SK-N-SH (cell line): Measurements from ENCODE around the gene ST6GALNAC5. TPM values are rescaled to one million over a fixed set of nuclear protein-coding genes. Genes with fewer than 3 reads are reported as not detected.

Source experiments
- CTCF ChIA-PET: fragments of 300-600, 350-600 bp; formaldehyde crosslinking; extraction: SDS; loops from one replicate; lab custom pipeline; 2021; lab: Yijun Ruan, JAX
- POLR2A ChIA-PET: fragments of 350-600 bp; sonication (Branson Sonifier 250); formaldehyde crosslinking; extraction: SDS; loops from one replicate; lab custom pipeline; 2020; ENCODE audit warnings: antibody characterized with exemption, inconsistent platforms; lab: Yijun Ruan, JAX
- DNase-seq: peaks from one replicate; pipeline ENCODE4 v3.0.0; 2012
- H2AFZ ChIP-seq: fragments of 200-600 bp; sonication (generic); 2 replicates; pipeline ENCODE4 v1.8.1; 2016; ENCODE audit warnings: antibody characterized with exemption, mild to moderate bottlenecking, low read depth
- H3F3A ChIP-seq: fragments of 200-600 bp; sonication (generic); replicated peaks from 2 replicates; pipeline ENCODE3; 2016; ENCODE audit warnings: antibody characterized with exemption, mild to moderate bottlenecking; ENCODE audit not compliant: insufficient read depth
- H3K27ac ChIP-seq, 2 experiments: fragments of 200-500 bp in 1 of 2; fragments of 200-600 bp in 1 of 2; sonication (Bioruptor generic) in 1 of 2; sonication (generic), shearing (Covaris generic) in 1 of 2; 2 replicates each; pipeline versions ENCODE4 v1.5.1 to v1.6.1; 2014 to 2016; ENCODE audit warnings: low read depth in 2 of 2, inconsistent platforms in 1 of 2, low read length in 1 of 2, mild to moderate bottlenecking in 1 of 2, mixed read lengths in 1 of 2
- H3K27me3 ChIP-seq: fragments of 200-600 bp; sonication (generic), shearing (Covaris generic); 2 replicates; pipeline ENCODE4 v1.6.1; 2016; ENCODE audit warnings: mixed run types; ENCODE audit not compliant: insufficient read depth
- H3K36me3 ChIP-seq, 2 experiments: fragments of 200-500 bp in 1 of 2; fragments of 200-600 bp in 1 of 2; sonication (Bioruptor generic) in 1 of 2; sonication (generic) in 1 of 2; replicated peaks in 1 of 2; 2 replicates each; pipeline versions ENCODE3 to v1.5.1; 2014 to 2016; ENCODE audit warnings: low read length in 1 of 2, mild to moderate bottlenecking in 1 of 2; ENCODE audit not compliant: insufficient read depth in 2 of 2, control insufficient read depth in 1 of 2
- H3K4me1 ChIP-seq, 2 experiments: fragments of 200-500 bp in 1 of 2; fragments of 200-600 bp in 1 of 2; sonication (Bioruptor generic) in 1 of 2; sonication (generic), shearing (Covaris generic) in 1 of 2; 2 replicates each; pipeline versions ENCODE4 v1.5.1 to v1.6.1; 2014 to 2016; ENCODE audit warnings: low read depth in 1 of 2, low read length in 1 of 2, mixed run types in 1 of 2; ENCODE audit not compliant: insufficient read depth in 2 of 2, control insufficient read depth in 1 of 2
- H3K4me2 ChIP-seq: fragments of 200-600 bp; sonication (generic), shearing (Covaris generic); 2 replicates; pipeline ENCODE4 v1.6.1; 2017; ENCODE audit warnings: mixed run types
- H3K4me3 ChIP-seq, 2 experiments: fragments of 200-500 bp in 1 of 2; fragments of 200-600 bp in 1 of 2; sonication (Bioruptor generic) in 1 of 2; sonication (generic), shearing (Covaris generic) in 1 of 2; 2 replicates each; pipeline versions ENCODE4 v1.5.1 to v1.8.1; 2014 to 2016; ENCODE audit warnings: low read depth in 2 of 2, inconsistent platforms in 1 of 2, low read length in 1 of 2, mild to moderate bottlenecking in 1 of 2, mixed read lengths in 1 of 2, moderate library complexity in 1 of 2
- H3K79me2 ChIP-seq: fragments of 200-600 bp; sonication (generic); 2 replicates; pipeline ENCODE4 v1.8.1; 2017; ENCODE audit warnings: mild to moderate bottlenecking; ENCODE audit not compliant: insufficient read depth
- H3K9ac ChIP-seq: fragments of 200-600 bp; sonication (generic); 2 replicates; pipeline ENCODE4 v1.6.1; 2017; ENCODE audit warnings: mixed run types
- H3K9me2 ChIP-seq: fragments of 200-600 bp; sonication (generic); 2 replicates; pipeline ENCODE4 v1.6.1; 2017; ENCODE audit warnings: mixed run types
- H3K9me3 ChIP-seq: fragments of 200-600 bp; sonication (generic); 2 replicates; pipeline ENCODE4 v1.6.1; 2017; ENCODE audit warnings: mixed run types, mild to moderate bottlenecking, moderate library complexity
- H4K20me1 ChIP-seq: fragments of 200-600 bp; sonication (generic); 2 replicates; pipeline ENCODE4 v1.6.1; 2017; ENCODE audit warnings: mild to moderate bottlenecking, mixed run types; ENCODE audit not compliant: insufficient read depth
- CHD2 ChIP-seq: fragments of 150-350 bp; IDR thresholded peaks from 2 replicates; pipeline ENCODE4 v1.6.1; 2018; ENCODE audit warnings: low read length; ENCODE audit not compliant: partially characterized antibody
- ELF1 ChIP-seq: IDR thresholded peaks from 2 replicates; pipeline ENCODE4 v1.4.0; 2012
- EP300 ChIP-seq, 2 experiments: IDR thresholded peaks; 2 replicates each; pipeline versions ENCODE4 v1.4.0 to v1.6.1; 2012; ENCODE audit warnings: borderline replicate concordance in 1 of 2, low read depth in 1 of 2, low read length in 1 of 2
- EZH2phosphoT487 ChIP-seq: fragments of 200-600 bp; sonication (generic); IDR thresholded peaks from 2 replicates; pipeline ENCODE4 v1.6.1; 2017; ENCODE audit warnings: low read depth, mixed run types, mild to moderate bottlenecking, antibody characterized with exemption, moderate library complexity, borderline replicate concordance
- FOXM1 ChIP-seq: IDR thresholded peaks from 2 replicates; pipeline ENCODE4 v1.4.0; 2012; ENCODE audit warnings: low read depth, mild to moderate bottlenecking
- GABPA ChIP-seq: IDR thresholded peaks from 2 replicates; pipeline ENCODE4 v1.4.0; 2012; ENCODE audit warnings: low read depth, mild to moderate bottlenecking
- GATA2 ChIP-seq: sonication (generic); formaldehyde crosslinking; IDR thresholded peaks from 2 replicates; pipeline ENCODE4 v1.5.0; 2020; ENCODE audit warnings: mild to moderate bottlenecking, missing genetic modification reagents
- JUND ChIP-seq: IDR thresholded peaks from 2 replicates; pipeline ENCODE4 v1.4.0; 2012
- MEF2A ChIP-seq: IDR thresholded peaks from 2 replicates; pipeline ENCODE4 v1.4.0; 2012; ENCODE audit warnings: low read depth, borderline replicate concordance
- NRF1 ChIP-seq: IDR thresholded peaks from 2 replicates; pipeline ENCODE4 v1.6.1; 2012; ENCODE audit warnings: low read depth, mild to moderate bottlenecking, low read length
- RAD21 ChIP-seq: IDR thresholded peaks from 2 replicates; pipeline ENCODE4 v1.6.1; 2012; ENCODE audit warnings: mild to moderate bottlenecking, low read length
- RCOR1 ChIP-seq: fragments of 150-350 bp; IDR thresholded peaks from 2 replicates; pipeline ENCODE4 v1.6.1; 2017; ENCODE audit warnings: antibody characterized with exemption, low read length
- RFX5 ChIP-seq: IDR thresholded peaks from 2 replicates; pipeline ENCODE4 v1.6.1; 2012; ENCODE audit warnings: mild to moderate bottlenecking, improper control_type of control experiment, low read length
- RXRA ChIP-seq: IDR thresholded peaks from 2 replicates; pipeline ENCODE4 v1.4.0; 2012; ENCODE audit warnings: low read depth, mild to moderate bottlenecking, borderline replicate concordance
- SIN3A ChIP-seq: IDR thresholded peaks from 2 replicates; pipeline ENCODE4 v1.6.1; 2012; ENCODE audit warnings: low read depth, mild to moderate bottlenecking, low read length, moderate library complexity, borderline replicate concordance
- SMC3 ChIP-seq: IDR thresholded peaks from 2 replicates; pipeline ENCODE4 v1.6.1; 2012; ENCODE audit warnings: low read depth, low read length, improper control_type of control experiment
- TAF1 ChIP-seq: IDR thresholded peaks from 2 replicates; pipeline ENCODE4 v1.6.1; 2012; ENCODE audit warnings: low read depth, mild to moderate bottlenecking, low read length, moderate library complexity, borderline replicate concordance
- TCF12 ChIP-seq: IDR thresholded peaks from 2 replicates; pipeline ENCODE4 v1.4.0; 2012
- TEAD4 ChIP-seq: IDR thresholded peaks from 2 replicates; pipeline ENCODE4 v1.4.0; 2012; ENCODE audit warnings: mild to moderate bottlenecking, borderline replicate concordance; ENCODE audit not compliant: insufficient read depth
- USF2 ChIP-seq: fragments of 150-350 bp; IDR thresholded peaks from 2 replicates; pipeline ENCODE4 v1.6.1; 2017; ENCODE audit warnings: antibody characterized with exemption, low read length, low read depth, borderline replicate concordance
- YY1 ChIP-seq: IDR thresholded peaks from 2 replicates; pipeline ENCODE4 v1.4.0; 2012; ENCODE audit warnings: low read depth, mild to moderate bottlenecking
- ZBTB33 ChIP-seq: IDR thresholded peaks from 2 replicates; pipeline ENCODE4 v1.4.0; 2012; ENCODE audit warnings: low read depth, borderline replicate concordance
- WGBS: methylation state at CpG from one replicate; pipeline ENCODE4 v1.1.6; 2017; ENCODE audit warnings: low lambda C conversion rate; 5-methylcytosine and 5-hydroxymethylcytosine counted together
- polyA plus RNA-seq, 3 experiments: library from polyadenylated mRNA; depleted of rRNA; stranded (reverse); fragments of >200 nt; gene quantifications; 2 replicates each; pipeline ENCODE4 v1.2.3, GENCODE V29; 2012
- TF ChIP-seq, protein P1 (sequence below): IDR thresholded peaks from 2 replicates; pipeline ENCODE4 v1.4.0; 2012; ENCODE audit warnings: low read depth
- TF ChIP-seq, protein P2 (sequence below): IDR thresholded peaks from 2 replicates; pipeline ENCODE4 v1.4.0; 2012; ENCODE audit warnings: low read depth, borderline replicate concordance
- TF ChIP-seq, protein P3 (sequence below): fragments of 150-350 bp; IDR thresholded peaks from 2 replicates; pipeline ENCODE4 v1.6.1; 2016; ENCODE audit warnings: mild to moderate bottlenecking, low read depth, low read length
- TF ChIP-seq, protein P4 (sequence below): fragments of 200-600 bp; sonication (generic); IDR thresholded peaks from 2 replicates; pipeline ENCODE4 v1.6.1; 2017; ENCODE audit warnings: antibody characterized with exemption, mild to moderate bottlenecking, moderate library complexity

ST6GALNAC5 gene
- 10.6 and 11.1 TPM in 2 replicates for polyA plus RNA-seq (2012; rRNA removed)
- 7.0 and 8.1 TPM in 2 replicates for polyA plus RNA-seq (2012; cell fraction: cytosol; rRNA removed)
- 13.1 and 15.2 TPM in 2 replicates for polyA plus RNA-seq (2012; cell fraction: nucleus; rRNA removed)

DNA sequence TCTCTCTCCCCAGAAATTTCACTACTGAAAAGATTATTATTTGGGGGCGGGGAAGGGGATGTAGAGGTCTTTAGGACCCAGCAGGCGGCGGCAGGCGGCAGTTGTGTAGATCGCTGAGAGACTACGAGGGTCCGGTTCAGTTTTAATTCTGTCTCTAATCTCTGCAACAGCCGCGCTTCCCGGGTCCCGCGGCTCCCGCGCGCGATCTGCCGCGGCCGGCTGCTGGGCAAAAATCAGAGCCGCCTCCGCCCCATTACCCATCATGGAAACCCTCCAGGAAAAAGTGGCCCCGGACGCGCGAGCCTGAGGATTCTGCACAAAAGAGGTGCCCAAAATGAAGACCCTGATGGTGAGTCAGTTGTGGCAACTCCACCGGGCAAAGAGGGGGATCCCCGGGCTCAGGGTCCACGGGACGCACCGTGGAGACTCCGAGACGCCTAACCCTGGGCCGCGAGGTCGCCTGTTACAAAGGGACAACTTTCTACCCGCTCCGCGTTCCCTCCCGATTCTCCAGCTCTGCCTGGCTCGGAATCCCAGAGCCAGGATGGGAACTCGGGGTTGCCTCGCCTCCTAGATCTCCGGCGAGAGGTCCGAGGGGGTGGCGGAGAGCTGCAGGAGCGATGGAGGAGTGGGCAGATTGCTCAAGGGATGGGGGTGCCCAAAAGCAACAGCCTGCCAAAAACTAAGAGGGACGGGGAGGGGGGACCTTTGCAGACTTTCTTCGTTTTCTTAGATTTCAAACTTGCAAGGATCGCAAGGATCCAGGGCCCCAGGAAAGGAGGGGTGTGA is at the start of gene ST6GALNAC5:
ST6GALNAC5 (plus strand) TSS at position 139 of the 789 bp plus-strand sequence.
- peaks cover 0 to 4% of the 10 kb centered on the region in 2 experiments for H3K36me3 ChIP-seq
- H3K4me3 ChIP-seq: peak within 1 kb of the TSS; percentile 89 to 93
- H3K4me2 ChIP-seq: peak within 1 kb of the TSS; percentile 91
- peak; percentile 81 for DNase-seq
- H3K9me3 ChIP-seq: no peaks in the 10 kb centered on the region
- H3K79me2 ChIP-seq: no peaks in the 10 kb centered on the region
- POLR2A ChIA-PET: interaction anchor here (1.6 kb wide), 1 partner anchor 103 kb away, joined by 5 read pairs; no protein-coding TSS in a partner anchor
- no peaks in the 10 kb centered on the region for H4K20me1 ChIP-seq
- peaks cover 9% of the 10 kb centered on the region for H3F3A ChIP-seq
- no peaks in the 10 kb centered on the region for H3K9me2 ChIP-seq
- WGBS: 1% methylated on average over 31 of the region's 50 CpGs
- H3K4me1 ChIP-seq: peaks cover 9 to 10% of the 10 kb centered on the region in 2 experiments; a peak in 3 of 4 replicates
- peak within 1 kb of the TSS; percentile 96 for H2AFZ ChIP-seq
- no peaks in the 10 kb centered on the region for H3K27me3 ChIP-seq
- H3K9ac ChIP-seq: peak within 1 kb of the TSS; percentile 74
- CTCF ChIA-PET: interaction anchor here (0.7 to 2.2 kb wide), 9 partner anchors 15 to 728 kb away, joined by 3 to 11 read pairs (median 3); no protein-coding TSS in a partner anchor
- H3K27ac ChIP-seq: peak within 1 kb of the TSS; percentile 61 to 88; a peak in 3 of 4 replicates
- TF ChIP-seq TAF1 (peak; percentile 70), GABPA (no peak), ELF1 (no peak; the same call in 1 of the 2 replicates), RAD21 (peak; percentile 45), FOXM1 (no peak), TEAD4 (no peak), GATA2 (no peak), USF2 (no peak), RCOR1 (no peak; the same call in 1 of the 2 replicates), SMC3 (peak; percentile 7; the same call in 1 of the 2 replicates), EZH2phosphoT487 (no peak), JUND (no peak), MEF2A (no peak; the same call in 1 of the 2 replicates), CHD2 (peak; percentile 54), EP300 (IDR thresholded peaks at IDR 0.05; ENCODE audit: borderline replicate concordance in 1 of 2, low read depth in 1 of 2, low read length in 1 of 2) (no peak), NRF1 (no peak), SIN3A (peak; percentile 47; the same call in 1 of the 2 replicates), RFX5 (no peak), ZBTB33 (no peak), RXRA (no peak), TCF12 (0 out of 2 replicates have a peak, but pooled peaks have one; percentile 23), YY1 (no peak; the same call in 1 of the 2 replicates)
- TF ChIP-seq, protein P1, sequence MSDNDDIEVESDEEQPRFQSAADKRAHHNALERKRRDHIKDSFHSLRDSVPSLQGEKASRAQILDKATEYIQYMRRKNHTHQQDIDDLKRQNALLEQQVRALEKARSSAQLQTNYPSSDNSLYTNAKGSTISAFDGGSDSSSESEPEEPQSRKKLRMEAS: peak; percentile 55
- TF ChIP-seq, protein P2, sequence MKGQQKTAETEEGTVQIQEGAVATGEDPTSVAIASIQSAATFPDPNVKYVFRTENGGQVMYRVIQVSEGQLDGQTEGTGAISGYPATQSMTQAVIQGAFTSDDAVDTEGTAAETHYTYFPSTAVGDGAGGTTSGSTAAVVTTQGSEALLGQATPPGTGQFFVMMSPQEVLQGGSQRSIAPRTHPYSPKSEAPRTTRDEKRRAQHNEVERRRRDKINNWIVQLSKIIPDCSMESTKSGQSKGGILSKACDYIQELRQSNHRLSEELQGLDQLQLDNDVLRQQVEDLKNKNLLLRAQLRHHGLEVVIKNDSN: no peak
- TF ChIP-seq, protein P3, sequence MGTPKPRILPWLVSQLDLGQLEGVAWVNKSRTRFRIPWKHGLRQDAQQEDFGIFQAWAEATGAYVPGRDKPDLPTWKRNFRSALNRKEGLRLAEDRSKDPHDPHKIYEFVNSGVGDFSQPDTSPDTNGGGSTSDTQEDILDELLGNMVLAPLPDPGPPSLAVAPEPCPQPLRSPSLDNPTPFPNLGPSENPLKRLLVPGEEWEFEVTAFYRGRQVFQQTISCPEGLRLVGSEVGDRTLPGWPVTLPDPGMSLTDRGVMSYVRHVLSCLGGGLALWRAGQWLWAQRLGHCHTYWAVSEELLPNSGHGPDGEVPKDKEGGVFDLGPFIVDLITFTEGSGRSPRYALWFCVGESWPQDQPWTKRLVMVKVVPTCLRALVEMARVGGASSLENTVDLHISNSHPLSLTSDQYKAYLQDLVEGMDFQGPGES: no peak
- TF ChIP-seq, protein P4, sequence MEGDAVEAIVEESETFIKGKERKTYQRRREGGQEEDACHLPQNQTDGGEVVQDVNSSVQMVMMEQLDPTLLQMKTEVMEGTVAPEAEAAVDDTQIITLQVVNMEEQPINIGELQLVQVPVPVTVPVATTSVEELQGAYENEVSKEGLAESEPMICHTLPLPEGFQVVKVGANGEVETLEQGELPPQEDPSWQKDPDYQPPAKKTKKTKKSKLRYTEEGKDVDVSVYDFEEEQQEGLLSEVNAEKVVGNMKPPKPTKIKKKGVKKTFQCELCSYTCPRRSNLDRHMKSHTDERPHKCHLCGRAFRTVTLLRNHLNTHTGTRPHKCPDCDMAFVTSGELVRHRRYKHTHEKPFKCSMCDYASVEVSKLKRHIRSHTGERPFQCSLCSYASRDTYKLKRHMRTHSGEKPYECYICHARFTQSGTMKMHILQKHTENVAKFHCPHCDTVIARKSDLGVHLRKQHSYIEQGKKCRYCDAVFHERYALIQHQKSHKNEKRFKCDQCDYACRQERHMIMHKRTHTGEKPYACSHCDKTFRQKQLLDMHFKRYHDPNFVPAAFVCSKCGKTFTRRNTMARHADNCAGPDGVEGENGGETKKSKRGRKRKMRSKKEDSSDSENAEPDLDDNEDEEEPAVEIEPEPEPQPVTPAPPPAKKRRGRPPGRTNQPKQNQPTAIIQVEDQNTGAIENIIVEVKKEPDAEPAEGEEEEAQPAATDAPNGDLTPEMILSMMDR: peak; percentile 34
